Ishikawa (cell line): Measurements from ENCODE around the gene ZBTB8A.

Experiments used
- CEBPB ChIP-seq: IDR thresholded peaks from 2 replicates; pipeline ENCODE4 v1.6.1; 2012
- CREB1 ChIP-seq: IDR thresholded peaks from 2 replicates; pipeline ENCODE4 v1.6.1; 2012; ENCODE audit warnings: low read depth
- EGR1 ChIP-seq: IDR thresholded peaks from 2 replicates; pipeline ENCODE4 v1.6.1; 2012
- EP300 ChIP-seq: IDR thresholded peaks from 2 replicates; pipeline ENCODE4 v1.6.1; 2012; ENCODE audit warnings: borderline replicate concordance
- FOXM1 ChIP-seq: IDR thresholded peaks from 2 replicates; pipeline ENCODE4 v1.6.1; 2012; ENCODE audit warnings: low read depth, borderline replicate concordance
- NFIC ChIP-seq: IDR thresholded peaks from 2 replicates; pipeline ENCODE4 v1.6.1; 2012
- RAD21 ChIP-seq: IDR thresholded peaks from 2 replicates; pipeline ENCODE4 v1.6.1; 2012; ENCODE audit warnings: low read depth
- TAF1 ChIP-seq: IDR thresholded peaks from 2 replicates; pipeline ENCODE4 v1.6.1; 2012; ENCODE audit warnings: low read depth, mild to moderate bottlenecking
- TCF12 ChIP-seq: IDR thresholded peaks from 2 replicates; pipeline ENCODE4 v1.6.1; 2012; ENCODE audit warnings: low read depth
- TEAD4 ChIP-seq: IDR thresholded peaks from 2 replicates; pipeline ENCODE4 v1.6.1; 2012
- YY1 ChIP-seq: IDR thresholded peaks from 2 replicates; pipeline ENCODE4 v1.6.1; 2012; ENCODE audit warnings: low read depth
- ZBTB7A ChIP-seq: IDR thresholded peaks from 2 replicates; pipeline ENCODE4 v1.6.1; 2012; ENCODE audit warnings: low read depth
- TF ChIP-seq, protein P1 (sequence below): IDR thresholded peaks from 2 replicates; pipeline ENCODE4 v1.6.1; 2012; ENCODE audit warnings: low read depth, mild to moderate bottlenecking
- TF ChIP-seq, protein P2 (sequence below): IDR thresholded peaks from 2 replicates; pipeline ENCODE4 v1.6.1; 2012
- TF ChIP-seq, protein P3 (sequence below): IDR thresholded peaks from 2 replicates; pipeline ENCODE4 v1.6.1; 2012

Gene ZBTB8A

GRCh38 chr1:32508761-32509160 is 30.5 kb upstream of the ZBTB8A start:
- TF ChIP-seq RAD21 = no peak
- TF ChIP-seq, protein P1, sequence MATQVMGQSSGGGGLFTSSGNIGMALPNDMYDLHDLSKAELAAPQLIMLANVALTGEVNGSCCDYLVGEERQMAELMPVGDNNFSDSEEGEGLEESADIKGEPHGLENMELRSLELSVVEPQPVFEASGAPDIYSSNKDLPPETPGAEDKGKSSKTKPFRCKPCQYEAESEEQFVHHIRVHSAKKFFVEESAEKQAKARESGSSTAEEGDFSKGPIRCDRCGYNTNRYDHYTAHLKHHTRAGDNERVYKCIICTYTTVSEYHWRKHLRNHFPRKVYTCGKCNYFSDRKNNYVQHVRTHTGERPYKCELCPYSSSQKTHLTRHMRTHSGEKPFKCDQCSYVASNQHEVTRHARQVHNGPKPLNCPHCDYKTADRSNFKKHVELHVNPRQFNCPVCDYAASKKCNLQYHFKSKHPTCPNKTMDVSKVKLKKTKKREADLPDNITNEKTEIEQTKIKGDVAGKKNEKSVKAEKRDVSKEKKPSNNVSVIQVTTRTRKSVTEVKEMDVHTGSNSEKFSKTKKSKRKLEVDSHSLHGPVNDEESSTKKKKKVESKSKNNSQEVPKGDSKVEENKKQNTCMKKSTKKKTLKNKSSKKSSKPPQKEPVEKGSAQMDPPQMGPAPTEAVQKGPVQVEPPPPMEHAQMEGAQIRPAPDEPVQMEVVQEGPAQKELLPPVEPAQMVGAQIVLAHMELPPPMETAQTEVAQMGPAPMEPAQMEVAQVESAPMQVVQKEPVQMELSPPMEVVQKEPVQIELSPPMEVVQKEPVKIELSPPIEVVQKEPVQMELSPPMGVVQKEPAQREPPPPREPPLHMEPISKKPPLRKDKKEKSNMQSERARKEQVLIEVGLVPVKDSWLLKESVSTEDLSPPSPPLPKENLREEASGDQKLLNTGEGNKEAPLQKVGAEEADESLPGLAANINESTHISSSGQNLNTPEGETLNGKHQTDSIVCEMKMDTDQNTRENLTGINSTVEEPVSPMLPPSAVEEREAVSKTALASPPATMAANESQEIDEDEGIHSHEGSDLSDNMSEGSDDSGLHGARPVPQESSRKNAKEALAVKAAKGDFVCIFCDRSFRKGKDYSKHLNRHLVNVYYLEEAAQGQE = no peak
- TF ChIP-seq TCF12 = no peak
- no peak for TF ChIP-seq YY1
- no peak for TF ChIP-seq NFIC
- TF ChIP-seq, protein P2, sequence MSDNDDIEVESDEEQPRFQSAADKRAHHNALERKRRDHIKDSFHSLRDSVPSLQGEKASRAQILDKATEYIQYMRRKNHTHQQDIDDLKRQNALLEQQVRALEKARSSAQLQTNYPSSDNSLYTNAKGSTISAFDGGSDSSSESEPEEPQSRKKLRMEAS = no peak
- TF ChIP-seq FOXM1 = no peak
- TF ChIP-seq ZBTB7A = no peak
- TF ChIP-seq CREB1 = no peak
- no peak for TF ChIP-seq CEBPB
- TF ChIP-seq, protein P3, sequence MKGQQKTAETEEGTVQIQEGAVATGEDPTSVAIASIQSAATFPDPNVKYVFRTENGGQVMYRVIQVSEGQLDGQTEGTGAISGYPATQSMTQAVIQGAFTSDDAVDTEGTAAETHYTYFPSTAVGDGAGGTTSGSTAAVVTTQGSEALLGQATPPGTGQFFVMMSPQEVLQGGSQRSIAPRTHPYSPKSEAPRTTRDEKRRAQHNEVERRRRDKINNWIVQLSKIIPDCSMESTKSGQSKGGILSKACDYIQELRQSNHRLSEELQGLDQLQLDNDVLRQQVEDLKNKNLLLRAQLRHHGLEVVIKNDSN = no peak
- no peak for TF ChIP-seq TAF1
- TF ChIP-seq TEAD4 = no peak
- TF ChIP-seq EP300 = no peak
- TF ChIP-seq EGR1 = no peak

DNA sequence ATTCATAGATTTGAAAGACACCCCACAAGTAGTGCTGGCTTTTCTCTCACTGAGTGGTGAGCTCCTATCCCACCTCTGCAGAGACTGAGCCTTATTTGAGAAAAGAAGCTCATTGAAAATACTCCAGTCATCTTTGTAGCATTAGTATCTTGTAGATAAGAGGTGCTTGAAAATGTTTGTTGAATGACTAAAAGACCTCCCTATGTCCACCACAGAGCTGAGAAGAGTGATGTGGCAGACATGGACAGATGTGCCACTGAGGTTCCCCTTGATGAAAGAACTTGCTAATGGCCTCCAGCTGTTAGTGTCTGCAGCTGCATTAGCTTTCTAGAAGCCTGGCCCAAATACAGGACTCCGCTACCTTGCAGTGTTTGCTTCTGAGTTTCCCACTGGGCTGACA is 29.3 kb upstream of the ZBTB8A start:
- TF ChIP-seq ZBTB7A = no peak
- TF ChIP-seq, protein P1 = no peak
- TF ChIP-seq, protein P2 = no peak
- no peak for TF ChIP-seq CEBPB
- no peak for TF ChIP-seq NFIC
- TF ChIP-seq RAD21 = no peak
- no peak for TF ChIP-seq TCF12
- TF ChIP-seq TEAD4 = no peak
- no peak for TF ChIP-seq EP300

GRCh38 chr1:32516402-32516801 is 22.8 kb upstream of the ZBTB8A start:
- TF ChIP-seq TCF12 (no peak), YY1 (no peak), EGR1 (no peak)

- TF ChIP-seq CEBPB (no peak), TAF1 (no peak), EP300 (no peak), EGR1 (no peak), NFIC (no peak), YY1 (no peak), CREB1 (no peak), ZBTB7A (no peak), RAD21 (no peak), TEAD4 (no peak), FOXM1 (no peak), TCF12 (no peak)
- TF ChIP-seq, protein P3 = no peak
- TF ChIP-seq, protein P1 = no peak
- TF ChIP-seq, protein P2 = no peak
Observed at GRCh38 chr1:32518976-32519375, 20.3 kb upstream of the ZBTB8A start.

- TF ChIP-seq, protein P2 = no peak
- TF ChIP-seq TCF12 = no peak
- TF ChIP-seq RAD21 = no peak
- TF ChIP-seq FOXM1 = no peak
- TF ChIP-seq ZBTB7A = no peak
- no peak for TF ChIP-seq TEAD4
Observed at GRCh38 chr1:32521165-32521564, 18.1 kb upstream of the ZBTB8A start.
